ENCODE measurements around the gene ITIH6.

Gene ITIH6

GRCh38 chrX:54710920-54711319, 87.1 kb downstream of the ITIH6 start:
- no peak for DNase-seq (ENCODE audit: low read depth)

DNA sequence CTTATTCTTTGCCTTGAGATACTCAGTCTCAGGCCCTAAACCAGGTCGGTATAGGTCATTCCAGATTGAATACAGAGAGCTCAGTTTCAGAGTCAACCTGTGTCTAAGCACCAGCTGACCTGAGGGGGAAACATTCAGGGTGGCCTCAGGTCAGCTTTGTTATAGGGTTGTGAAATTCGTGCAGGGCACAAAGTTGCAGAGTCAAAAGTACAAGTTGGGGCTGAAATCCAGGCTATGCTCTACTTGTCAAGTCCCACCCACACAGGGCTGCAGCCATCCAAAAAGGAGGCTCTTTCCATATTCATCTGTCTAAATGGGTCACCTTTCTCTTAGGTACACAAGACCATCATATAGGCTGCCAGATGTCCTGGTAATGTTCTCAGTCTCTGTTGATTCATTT, 89.7 kb downstream of the ITIH6 start:
- no peak for DNase-seq (ENCODE audit: low read depth)

Measured in stimulated activated CD4-positive, alpha-beta T cell treated with anti-CD3 and anti-CD28 coated beads, Interleukin-2, amount 100 ng/mL, for 4 hours (primary cell).